AG04450 (cell line): ENCODE results near the gene DHX40. TPM values are rescaled to one million over a fixed set of nuclear protein-coding genes. Genes with fewer than 3 reads are reported as not detected.

Source experiments
- CTCF ChIA-PET: fragments of 300-600, 350-600 bp; formaldehyde crosslinking; extraction: SDS; loops from one replicate; lab custom pipeline; 2022; ENCODE audit warnings: antibody characterized with exemption, inconsistent platforms; lab: Charles Lee
- POLR2A ChIA-PET: fragments of 350-600 bp; formaldehyde crosslinking; extraction: SDS; loops from one replicate; lab custom pipeline; 2021; ENCODE audit warnings: antibody characterized with exemption, inconsistent platforms; lab: Yijun Ruan, JAX
- DNase-seq: peaks from one replicate; pipeline ENCODE4 v3.0.0-alpha.2; 2011; ENCODE audit warnings: low read depth, low spot score
- H3K27ac ChIP-seq: one replicate; pipeline ENCODE4 v1.5.1; 2012; ENCODE audit warnings: low read depth, low read length, control low read depth
- H3K27me3 ChIP-seq: one replicate; pipeline ENCODE4 v1.6.0; 2012; ENCODE audit warnings: low read length; ENCODE audit not compliant: control insufficient read depth, insufficient read depth
- H3K4me3 ChIP-seq: 2 replicates; pipeline ENCODE4 v1.5.1; 2011; ENCODE audit warnings: mild to moderate bottlenecking, low read depth, low read length, control low read depth
- H3K9me3 ChIP-seq: 2 replicates; pipeline ENCODE4 v1.5.1; 2012; ENCODE audit warnings: low read length; ENCODE audit not compliant: control insufficient read depth, insufficient read depth
- polyA plus RNA-seq: library from polyadenylated mRNA; depleted of rRNA; stranded (reverse); fragments of >200 nt; gene quantifications from 2 replicates; pipeline ENCODE4 v1.2.3, GENCODE V29; 2011
- TF ChIP-seq, protein P1 (sequence below): IDR thresholded peaks from 2 replicates; pipeline ENCODE4 v1.5.1; 2011; ENCODE audit warnings: low read depth, low read length, control low read depth, inconsistent platforms

DHX40 gene
- polyA plus RNA-seq, 1 experiment = 49.4 TPM

GRCh38 chr17:59623151-59623550, 57.7 kb downstream of the DHX40 start:
- no peak for DNase-seq
- Histone ChIP-seq H3K9me3 (no peaks in the 10 kb centered on the region; the same call in 1 of the 2 replicates), H3K27ac (no peak overlapping the region), H3K27me3 (no peaks in the 10 kb centered on the region), H3K4me3 (peak overlapping the region; percentile 73)
- ChIA-PET CTCF (interaction anchor here (2.0 kb wide), 1 partner anchor 313 kb away, joined by 4 read pairs; no protein-coding TSS in a partner anchor), POLR2A (no interaction called here)
- TF ChIP-seq, protein P1, sequence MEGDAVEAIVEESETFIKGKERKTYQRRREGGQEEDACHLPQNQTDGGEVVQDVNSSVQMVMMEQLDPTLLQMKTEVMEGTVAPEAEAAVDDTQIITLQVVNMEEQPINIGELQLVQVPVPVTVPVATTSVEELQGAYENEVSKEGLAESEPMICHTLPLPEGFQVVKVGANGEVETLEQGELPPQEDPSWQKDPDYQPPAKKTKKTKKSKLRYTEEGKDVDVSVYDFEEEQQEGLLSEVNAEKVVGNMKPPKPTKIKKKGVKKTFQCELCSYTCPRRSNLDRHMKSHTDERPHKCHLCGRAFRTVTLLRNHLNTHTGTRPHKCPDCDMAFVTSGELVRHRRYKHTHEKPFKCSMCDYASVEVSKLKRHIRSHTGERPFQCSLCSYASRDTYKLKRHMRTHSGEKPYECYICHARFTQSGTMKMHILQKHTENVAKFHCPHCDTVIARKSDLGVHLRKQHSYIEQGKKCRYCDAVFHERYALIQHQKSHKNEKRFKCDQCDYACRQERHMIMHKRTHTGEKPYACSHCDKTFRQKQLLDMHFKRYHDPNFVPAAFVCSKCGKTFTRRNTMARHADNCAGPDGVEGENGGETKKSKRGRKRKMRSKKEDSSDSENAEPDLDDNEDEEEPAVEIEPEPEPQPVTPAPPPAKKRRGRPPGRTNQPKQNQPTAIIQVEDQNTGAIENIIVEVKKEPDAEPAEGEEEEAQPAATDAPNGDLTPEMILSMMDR = no peak

DNA sequence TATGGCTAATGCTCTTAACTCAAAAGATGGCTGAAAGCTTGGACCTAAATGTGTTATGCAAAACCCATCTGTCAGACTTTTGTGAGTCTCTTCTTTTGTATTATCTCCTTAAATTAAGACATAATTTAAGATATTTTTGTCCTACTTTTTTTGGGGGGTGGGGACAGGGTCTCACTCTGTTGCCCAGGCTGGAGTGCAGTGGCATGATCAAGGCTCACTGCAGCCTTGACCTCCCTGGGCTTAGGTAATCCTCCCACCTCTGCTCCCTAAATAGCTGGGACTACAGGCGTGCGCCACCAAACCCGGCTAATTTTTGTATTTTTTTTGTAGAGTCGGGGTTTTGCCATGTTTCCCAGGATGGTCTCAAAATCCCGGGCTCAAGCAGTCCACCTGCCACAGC, 61.3 kb downstream of the DHX40 start:
- no peak overlapping the region for H3K4me3 ChIP-seq
- no peaks in the 10 kb centered on the region for H3K27me3 ChIP-seq
- POLR2A ChIA-PET = no interaction called here
- TF ChIP-seq, protein P1 = no peak
- CTCF ChIA-PET = no interaction called here
- H3K27ac ChIP-seq = no peak overlapping the region
- DNase-seq = no peak
- H3K9me3 ChIP-seq = no peaks in the 10 kb centered on the region; the same call in 1 of the 2 replicates

- DNase-seq = no peak
- H3K4me3 ChIP-seq = no peak overlapping the region
- ChIA-PET CTCF (no interaction called here), POLR2A (interaction anchor here (3.0 kb wide), 1 partner anchor 8 kb away, joined by 12 read pairs; the partner anchor contains the start of gene CLTC)
- H3K9me3 ChIP-seq = no peaks in the 10 kb centered on the region; the same call in 1 of the 2 replicates
- H3K27ac ChIP-seq = no peak overlapping the region
- H3K27me3 ChIP-seq = no peaks in the 10 kb centered on the region
- TF ChIP-seq, protein P1 = no peak
Measured at GRCh38 chr17:59627274-59627673, 61.9 kb downstream of the DHX40 start.

DNA sequence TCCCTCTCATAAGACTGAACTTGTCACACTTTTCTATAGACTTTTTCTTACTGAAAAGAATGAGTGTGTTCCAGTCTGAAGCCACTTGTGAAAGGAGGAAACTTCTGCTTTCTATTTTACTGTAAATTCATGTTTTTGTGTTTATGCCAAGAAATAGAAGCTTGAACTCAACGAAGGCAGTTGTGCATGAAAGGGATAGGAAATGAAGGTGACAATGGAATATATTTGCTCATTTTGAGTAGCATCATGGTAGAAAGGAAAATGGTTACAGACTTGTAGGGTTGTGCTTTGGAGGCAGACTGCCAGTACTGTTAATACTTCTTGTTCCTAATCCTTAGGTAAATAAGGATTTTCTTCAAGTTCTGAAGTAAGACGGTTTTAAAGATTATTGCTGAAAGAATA, 62.4 kb downstream of the DHX40 start:
- Histone ChIP-seq H3K9me3 (no peaks in the 10 kb centered on the region; the same call in 1 of the 2 replicates), H3K27me3 (no peaks in the 10 kb centered on the region), H3K27ac (no peak overlapping the region), H3K4me3 (no peak overlapping the region)
- POLR2A ChIA-PET = interaction anchor here (3.0 kb wide), 1 partner anchor 8 kb away, joined by 12 read pairs; the partner anchor contains the start of gene CLTC
- TF ChIP-seq, protein P1 = no peak
- CTCF ChIA-PET = no interaction called here
- no peak for DNase-seq

GRCh38 chr17:59629174-59629573, 63.8 kb downstream of the DHX40 start:
- ChIA-PET POLR2A (interaction anchor here (3.0 kb wide), 1 partner anchor 10 kb away, joined by 12 read pairs; the partner anchor contains the start of gene CLTC), CTCF (no interaction called here)
- TF ChIP-seq, protein P1 = no peak
- no peak overlapping the region for H3K27ac ChIP-seq
- H3K9me3 ChIP-seq = no peaks in the 10 kb centered on the region; the same call in 1 of the 2 replicates
- H3K4me3 ChIP-seq = no peak overlapping the region
- H3K27me3 ChIP-seq = no peaks in the 10 kb centered on the region
- no peak for DNase-seq
